NCI-H1694 treated with DMSO at 0.1 percent for 48 hours (cell line): ENCODE results near the gene INTS1.
A peak's percentile ranks its signal among the peaks of the same experiment; 100 is the strongest.
"Not testable (repeated sequence)": the region's sequence is repeated elsewhere in the genome, so short reads cannot be mapped to it uniquely, and the experiment has no call there.

ENCODE experiments used
- DNase-seq: peaks from one replicate; lab custom pipeline; 2025; lab: John Stamatoyannopoulos, UW

INTS1 gene

DNA sequence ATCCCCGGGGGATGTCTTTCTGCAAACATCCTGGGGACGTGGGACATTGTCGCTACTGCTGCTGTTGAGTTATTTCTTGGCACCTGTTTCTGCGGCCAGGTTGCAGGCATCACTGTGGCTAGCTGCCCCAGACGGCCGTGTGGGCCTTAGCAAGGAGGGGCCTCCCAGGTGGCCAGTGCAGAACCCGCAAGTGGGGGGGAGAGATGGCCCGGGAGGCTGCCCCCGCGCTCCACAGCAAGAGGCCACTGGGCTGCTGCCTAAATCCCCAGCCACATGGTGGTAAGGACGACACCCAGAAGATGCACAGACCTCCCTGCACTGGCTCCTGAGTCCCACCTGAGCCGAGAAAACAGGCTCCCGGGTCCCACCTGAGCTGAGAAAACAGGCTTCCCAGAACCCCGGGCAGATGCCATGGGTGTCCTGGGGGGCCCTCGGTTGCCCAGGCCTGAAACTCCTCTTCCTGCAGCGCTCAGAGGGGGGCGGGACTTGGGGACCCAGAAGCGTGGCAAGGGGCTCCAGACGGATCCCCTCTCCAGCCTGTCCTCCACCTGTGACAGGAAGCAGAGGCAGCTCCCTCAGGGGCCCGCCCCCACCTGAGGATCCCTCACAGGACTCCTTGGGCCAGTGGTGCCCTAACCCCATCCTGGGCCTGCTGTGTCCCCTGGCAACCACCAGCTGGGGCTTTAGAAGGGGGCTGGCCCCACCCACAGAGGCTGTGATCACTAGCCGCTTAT, 25.4 kb upstream of the INTS1 start:
- DNase-seq: no peak

DNA sequence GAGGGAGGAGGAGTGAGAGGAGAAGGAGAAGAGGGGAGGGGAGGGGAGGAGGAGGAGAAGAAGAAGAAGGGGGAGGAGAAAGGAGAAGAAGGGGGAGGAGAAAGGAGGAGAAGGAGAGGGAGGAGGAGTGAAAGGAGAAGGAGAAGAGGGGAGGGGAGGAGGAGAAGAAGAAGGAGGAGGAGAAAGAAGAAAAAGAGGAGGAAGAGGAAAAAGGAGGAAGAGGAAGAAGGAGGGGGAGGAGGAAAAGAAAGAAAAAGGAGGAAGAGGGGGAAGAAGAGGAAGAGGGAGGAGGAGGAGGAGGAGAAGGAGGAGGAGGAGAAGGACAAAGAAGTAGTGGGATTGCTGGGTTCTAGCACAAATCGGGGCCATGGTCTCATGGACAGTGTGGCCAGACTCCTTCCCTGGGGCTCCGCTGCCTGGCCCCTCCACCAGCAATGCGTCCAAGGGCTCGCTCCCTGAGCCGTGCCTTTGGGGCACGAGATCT, 22.1 kb upstream of the INTS1 start:
- DNase-seq: no peak

DNA sequence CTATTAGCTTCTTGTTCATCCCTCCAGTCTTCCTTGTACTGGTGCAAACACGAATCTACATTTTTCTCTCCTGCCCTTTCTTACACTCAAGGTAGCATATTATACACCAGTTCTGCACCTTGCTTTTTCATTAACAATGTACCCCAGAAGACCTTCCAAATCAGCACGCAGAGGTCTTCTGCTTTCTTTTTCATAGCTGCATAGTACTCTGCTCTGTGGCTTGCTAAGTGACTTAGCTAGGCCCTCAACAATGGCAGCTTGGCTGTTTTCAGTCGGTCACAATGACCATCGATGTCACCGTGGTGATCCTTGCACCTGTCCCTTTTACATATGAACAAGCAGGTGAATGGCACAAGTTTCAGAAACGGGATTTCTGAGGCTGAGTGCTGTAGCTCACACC, 21.2 kb upstream of the INTS1 start:
- no peak for DNase-seq

DNA sequence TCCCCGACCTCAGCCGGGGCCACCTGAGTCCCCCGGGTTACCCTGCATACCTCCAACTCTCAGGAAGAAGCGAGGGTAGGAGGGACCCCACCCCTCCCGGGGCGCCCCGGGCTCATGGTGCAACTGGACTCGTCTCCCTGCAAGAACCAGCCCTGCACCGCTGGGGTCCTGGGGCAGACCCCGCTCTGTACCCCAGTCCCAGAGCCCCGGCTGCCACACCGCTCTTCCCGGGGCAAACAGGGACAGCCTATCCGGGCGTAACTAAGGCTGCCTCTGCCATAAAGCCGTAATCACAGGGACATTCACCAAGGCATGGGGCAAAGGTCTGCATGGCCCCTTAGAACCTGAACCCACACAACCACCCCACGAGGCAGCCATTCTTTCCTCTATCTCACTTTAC, 19.7 kb upstream of the INTS1 start:
- DNase-seq: no peak

DNA sequence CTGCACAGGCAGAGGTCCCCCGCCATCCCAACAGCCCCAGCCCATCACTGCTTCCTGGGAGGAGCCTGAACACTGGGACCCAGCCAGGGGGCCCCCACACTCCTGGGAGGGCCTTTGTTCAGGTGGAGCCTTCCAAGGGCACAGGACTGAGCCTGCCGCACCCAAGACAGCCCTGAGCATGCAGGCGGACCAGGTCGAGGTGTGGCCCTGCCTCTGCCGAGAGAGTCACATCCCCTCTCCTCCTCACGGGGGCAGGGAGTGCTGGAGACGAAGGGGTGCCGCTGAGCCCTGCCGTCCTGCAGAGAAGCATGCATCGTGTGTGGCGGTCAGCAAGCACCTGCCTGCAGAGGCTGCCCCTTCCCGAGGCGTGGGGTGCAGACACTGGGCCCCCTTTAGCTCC, 19.0 kb upstream of the INTS1 start:
- DNase-seq: no peak

DNA sequence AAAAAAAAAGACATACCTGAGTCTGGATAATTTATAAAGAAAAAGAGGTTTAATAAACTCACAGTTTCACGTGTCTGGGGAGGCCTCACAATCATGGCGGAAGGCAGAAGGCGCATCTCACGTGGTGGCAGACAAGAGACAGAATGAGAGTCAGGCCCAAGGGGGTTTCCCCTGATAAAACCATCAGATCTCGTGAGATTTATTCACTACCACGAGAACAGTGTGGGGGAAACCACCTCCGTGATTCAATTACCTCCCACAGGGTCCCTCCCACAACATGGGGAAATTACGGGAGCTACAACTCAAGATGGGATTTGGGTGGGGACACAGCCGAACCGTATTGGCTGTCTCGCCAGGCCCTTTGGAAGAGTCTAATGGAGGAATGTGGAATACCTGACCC, 17.3 kb upstream of the INTS1 start:
- DNase-seq: no peak

DNA sequence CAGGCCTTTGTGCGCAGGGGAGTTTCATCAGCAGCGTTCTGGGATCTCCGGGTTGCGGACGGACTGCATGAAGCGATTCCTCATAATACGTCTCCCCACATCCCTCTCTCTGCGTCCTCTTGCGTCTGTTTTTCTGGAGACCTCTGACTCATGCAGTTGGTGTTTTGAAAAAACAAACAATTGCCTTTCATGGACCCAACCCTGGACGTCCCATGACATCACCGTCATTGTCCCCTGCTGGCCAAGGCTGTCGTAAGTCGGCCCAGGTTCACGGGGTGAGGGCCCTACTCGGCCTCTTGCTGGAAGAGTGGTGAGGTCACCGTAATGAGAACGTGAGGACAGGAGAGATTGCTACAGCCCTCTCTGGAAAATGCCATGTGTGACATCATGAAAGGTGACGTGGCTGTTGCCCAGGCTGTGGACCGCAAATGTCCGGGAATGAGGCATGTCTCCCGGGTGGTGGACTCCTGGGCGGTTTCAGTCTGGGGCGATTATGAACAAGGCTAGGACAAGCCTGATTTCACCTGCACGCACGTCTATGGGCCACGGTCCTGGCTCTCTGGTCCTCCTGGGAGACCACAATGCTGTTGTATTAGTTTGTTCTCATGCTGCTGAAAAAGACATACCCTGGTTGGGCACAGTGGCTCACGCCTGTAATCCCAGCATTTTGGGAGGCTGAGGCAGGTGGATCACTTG, 16.5 kb upstream of the INTS1 start:
- DNase-seq: no peak

DNA sequence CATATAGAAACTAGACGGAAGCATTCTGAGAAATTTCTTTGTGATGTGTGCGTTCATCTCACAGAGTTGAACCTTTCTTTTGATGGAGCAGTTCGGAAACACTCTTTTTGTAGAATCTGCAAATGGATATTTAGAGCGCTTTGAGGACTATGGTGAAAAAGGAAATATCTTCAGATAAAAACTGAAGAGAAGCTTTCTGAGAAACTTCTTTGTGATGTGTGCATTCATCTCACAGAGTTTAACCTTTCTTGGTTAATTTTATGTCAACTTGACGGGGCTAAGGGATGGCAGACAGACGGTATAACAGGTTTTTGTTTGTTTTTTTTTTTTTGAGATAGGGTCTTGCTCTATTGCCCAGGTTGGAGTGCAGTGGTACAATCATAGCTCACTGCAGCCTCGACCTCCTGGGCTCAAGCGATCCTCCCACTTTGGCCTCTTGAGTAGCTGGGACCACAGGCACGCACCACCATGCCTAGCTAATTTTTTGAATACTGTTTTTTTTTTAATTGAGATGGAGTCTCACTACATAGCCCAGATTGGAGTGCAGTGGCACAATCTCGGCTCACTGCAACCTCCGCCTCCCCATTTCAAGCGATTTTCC, 15.2 kb upstream of the INTS1 start:
- not testable (repeated sequence) for DNase-seq

DNA sequence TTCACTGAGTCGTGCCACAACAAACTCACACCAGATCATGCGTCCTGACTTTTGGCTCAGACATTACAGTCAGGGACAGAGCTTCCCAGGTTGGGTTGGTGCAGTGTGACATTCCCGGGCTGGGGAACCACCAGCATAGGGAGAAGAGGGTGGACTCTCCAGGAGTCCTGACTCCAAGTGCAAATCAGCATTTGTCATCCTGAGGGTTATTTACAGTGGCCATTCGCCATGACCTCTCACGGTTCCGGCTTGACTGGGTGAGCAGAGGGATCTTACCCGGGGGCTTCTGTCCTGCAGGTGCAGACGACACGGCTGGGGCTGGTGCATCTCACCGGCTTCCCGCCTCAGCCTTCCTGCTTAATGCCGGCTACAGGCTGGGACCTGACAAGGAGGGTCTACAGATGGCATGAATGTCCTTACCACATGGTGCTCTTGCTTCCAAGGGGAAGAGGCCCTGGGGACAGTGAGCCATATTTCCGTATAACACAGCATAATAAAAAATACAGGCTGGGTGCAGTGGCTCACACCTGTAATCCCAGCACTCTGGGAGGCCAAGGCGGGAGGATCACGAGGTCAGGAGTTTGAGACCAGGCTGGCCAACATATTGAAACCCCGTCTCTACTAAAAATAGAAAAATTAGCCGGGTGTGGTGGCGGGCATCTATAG, 12.5 kb upstream of the INTS1 start:
- peak; percentile 26 for DNase-seq

DNA sequence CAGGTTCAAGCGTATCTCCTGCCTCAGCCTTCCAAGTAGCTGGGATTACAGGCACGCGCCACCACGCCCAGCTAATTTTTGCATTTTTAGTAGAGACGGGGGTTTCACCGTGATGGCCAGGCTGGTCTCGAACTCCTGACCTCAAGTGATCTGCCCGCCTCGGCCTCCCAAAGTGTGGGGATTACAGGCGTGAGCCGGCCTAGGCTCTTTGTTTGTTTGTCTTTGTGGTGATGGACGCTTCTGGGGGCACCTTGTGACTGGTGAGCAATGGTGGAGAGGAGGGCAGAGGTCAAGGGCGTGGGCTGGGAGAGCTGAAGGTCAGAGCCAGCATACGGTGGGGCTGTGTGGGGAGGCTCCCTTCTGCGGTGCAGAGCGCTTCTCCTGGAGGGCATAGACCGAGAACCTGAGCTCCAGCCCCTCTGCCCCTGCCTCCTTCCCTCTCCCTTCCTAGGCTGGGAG, 11.3 kb upstream of the INTS1 start:
- DNase-seq: not testable (repeated sequence)

DNA sequence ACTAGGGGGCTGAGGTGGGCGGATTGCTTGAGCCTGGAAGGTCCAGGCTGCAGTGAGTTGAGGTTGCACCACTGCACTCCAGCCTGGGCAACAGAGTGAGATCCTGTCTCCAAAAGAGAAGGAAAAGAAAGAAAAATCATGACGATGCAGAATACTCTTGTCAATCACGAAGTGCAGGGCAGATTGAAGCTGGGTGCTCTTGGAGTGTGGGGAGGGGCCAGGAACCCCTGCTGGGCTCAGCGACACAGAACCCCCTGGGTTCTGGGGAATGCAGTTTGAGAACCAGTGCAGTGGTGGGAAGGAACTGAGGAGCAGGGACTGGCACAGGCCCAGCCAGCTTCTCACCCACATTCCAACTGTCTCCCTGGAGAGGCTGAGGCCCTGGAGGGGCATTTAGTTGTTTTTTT, 10.8 kb upstream of the INTS1 start:
- DNase-seq: no peak

DNA sequence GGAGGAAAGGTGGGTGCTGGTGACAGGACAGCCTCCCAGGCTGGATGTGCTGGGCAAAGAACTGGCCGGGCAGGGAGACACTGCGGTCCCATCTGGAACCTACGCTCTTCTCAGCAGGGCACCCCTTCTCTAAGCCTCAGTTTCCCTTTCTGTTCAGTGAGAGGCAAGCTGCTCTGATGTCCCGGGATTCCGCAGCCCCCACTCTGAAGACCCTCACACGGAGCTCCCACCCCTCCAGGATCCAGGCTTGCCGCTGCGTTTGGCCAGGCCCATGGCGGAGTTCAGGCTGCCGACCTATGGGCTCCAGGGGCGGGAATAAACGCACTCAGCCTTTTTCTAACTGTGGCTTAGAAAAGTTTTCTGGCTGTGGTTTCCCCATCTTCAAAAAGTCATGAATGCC, 10.2 kb upstream of the INTS1 start:
- no peak for DNase-seq

DNA sequence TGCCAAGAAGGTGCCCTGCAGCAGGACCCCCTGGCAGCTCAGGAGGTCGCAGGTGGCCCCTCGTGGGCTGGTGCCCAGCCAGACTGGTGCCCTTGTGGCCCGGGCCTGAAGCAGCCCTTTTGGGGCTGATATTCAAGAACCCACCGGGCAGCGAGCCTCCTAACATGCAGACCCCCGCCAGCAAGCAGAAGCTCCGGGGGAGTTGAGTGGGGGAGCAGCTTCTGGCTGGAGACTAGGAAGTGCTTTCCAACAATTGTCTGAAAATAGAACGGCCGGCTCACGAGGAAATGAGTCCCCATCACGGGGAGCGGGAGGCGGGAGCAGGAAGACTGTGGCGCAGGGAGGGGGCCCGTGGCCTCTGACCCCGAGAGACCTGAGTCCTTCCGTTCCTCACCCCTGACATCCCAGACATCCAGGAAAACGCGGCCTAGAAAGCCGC, 9.5 kb upstream of the INTS1 start:
- no peak for DNase-seq

DNA sequence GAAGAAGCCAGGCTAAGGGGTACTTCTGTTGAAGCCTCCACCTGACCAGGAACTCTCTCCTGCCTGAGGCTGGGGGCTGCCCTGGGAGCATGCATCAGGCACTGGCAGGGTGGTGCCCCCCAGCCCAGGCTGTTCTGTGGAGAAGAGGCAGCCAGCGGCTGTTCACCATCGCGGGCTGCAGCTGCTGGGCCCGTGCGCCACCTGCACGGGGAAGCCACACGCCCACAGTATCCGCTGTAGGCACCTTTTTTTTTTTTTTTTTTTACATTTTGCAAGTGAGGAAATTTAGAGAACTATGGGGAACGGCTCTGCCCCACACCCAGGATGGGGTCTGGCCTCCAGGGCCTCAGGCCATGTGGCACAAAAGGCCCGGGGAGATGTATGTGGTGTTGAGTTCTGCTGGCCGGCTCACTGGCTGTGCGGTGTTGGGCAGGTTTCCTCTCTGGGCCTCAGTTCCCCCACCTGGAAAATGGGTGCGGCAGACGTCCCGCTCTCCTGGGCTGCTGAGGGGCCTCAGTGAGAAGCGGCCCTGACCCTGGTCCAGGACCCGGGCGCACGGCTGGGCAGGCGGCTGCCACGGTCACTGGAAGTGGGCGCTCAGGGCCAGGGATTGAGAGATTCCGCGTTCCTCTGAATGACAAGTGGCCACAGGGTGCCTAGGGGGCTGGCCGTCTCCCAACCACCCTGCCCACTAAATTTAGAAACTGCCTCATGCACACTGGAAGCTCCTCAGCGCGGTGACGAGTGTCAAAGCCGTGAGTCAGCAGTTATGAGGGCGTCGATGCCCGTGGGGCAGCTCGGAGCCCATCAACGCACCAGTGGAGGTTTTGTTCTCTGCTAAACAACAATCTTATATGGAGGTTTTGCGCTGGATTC, 8.8 kb upstream of the INTS1 start:
- DNase-seq: no peak

DNA sequence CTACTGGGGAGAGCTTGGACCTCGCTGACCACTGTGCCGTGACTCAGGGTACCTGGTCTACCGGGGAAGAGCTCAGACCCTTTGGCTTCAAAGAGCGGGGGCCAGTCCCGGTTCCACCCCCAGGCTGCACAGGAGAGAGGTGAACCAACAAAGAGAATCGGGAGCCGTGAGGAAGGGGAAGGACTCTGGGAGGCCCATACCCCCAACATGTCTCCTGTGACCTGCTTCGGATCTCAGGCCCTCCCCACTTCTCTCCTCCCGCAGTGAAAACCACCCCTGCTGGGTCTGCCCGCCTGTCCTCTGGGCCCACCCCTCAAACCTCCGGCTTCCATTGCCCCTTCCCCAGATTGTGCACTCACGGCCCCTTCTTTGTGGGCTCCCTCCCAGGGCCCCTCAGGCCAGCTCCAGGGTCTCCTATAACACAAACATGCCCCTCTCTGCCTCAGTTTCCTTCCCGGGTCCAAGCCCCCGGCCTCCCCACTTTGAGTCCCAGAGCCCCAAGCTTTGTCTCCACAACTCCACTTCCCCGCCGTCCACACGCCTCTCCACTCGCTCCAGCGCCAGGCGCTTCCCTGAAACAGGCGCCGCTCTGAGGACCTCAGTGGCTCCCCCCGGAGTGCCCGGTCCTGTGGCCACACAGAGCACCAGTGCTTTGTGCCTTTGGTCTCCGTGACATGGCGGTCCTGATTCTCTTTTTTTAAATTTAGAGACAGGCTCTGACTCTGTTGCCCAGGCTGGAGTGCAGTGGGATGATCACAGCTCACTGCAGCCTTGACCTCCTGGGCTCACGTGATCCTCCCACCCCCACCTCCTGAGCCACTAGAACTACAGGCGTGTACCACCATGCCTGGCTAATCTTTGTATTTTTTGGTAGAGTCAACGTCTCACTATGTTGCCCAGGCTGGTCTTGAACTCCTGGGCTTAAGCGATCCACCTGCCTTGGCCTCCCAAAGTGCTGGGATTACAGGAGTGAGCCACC, 7.5 kb upstream of the INTS1 start:
- DNase-seq: no peak

DNA sequence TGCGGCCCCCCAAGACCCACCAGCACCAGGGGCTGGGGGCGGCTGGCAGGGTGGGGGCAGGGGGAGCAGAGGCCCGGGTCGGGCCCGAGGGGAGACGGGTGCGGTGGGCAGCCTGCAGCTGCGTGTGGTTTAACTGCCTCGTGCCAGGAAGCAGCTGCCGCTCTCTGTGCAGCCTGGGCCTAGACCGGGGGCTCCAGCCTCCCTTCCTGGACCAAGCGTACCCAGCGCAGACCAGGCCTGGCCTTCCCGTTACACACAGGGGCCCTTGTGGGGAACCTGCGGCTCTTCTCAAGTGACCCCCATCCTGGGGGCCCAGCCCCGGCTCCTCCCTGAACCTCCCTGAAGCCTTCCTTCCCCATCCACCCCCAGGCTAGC, 6.6 kb upstream of the INTS1 start:
- no peak for DNase-seq

DNA sequence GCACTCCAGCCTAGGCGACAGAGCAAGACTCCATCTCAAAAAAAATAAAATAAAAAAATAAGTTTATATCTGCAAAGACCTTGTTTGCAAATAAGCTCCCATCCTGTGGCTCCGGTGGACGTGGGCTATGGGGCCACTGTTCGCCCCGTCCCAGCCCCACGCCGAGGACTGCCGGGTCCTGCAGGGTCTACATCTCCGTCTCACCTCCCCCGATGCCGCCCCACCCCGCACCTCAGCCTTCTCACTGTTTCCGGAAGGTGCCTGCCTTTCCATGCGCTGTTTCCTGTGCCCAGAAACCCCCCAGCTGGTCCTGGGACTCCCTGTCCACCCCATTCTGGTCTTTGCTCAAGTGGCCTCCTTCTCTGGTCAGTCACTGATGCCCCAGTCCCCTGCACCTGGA, 5.0 kb upstream of the INTS1 start:
- DNase-seq: no peak

DNA sequence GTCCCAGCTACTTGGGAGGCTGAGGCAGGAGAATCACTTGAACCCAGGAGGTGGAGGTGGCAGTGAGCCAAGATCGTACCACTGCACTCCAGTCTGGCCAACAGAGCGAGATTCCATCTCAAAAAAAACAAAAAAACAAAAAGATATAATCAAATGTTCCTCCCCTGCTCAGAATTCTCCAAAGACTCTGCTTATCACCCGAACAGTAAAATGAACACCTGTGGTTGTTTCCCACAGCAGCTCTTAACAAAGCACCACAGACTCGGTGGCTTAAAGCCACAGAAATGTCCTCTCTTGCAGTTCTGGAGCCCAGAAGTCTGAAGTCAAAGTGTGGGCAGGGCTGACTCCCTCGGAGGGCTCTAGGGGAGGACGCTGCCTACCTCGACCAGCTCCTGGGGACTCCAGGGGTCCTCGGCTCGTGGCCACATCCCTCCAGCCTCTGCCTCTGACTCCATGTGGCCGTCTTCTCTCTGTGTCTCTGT, 4.1 kb upstream of the INTS1 start:
- DNase-seq: no peak

DNA sequence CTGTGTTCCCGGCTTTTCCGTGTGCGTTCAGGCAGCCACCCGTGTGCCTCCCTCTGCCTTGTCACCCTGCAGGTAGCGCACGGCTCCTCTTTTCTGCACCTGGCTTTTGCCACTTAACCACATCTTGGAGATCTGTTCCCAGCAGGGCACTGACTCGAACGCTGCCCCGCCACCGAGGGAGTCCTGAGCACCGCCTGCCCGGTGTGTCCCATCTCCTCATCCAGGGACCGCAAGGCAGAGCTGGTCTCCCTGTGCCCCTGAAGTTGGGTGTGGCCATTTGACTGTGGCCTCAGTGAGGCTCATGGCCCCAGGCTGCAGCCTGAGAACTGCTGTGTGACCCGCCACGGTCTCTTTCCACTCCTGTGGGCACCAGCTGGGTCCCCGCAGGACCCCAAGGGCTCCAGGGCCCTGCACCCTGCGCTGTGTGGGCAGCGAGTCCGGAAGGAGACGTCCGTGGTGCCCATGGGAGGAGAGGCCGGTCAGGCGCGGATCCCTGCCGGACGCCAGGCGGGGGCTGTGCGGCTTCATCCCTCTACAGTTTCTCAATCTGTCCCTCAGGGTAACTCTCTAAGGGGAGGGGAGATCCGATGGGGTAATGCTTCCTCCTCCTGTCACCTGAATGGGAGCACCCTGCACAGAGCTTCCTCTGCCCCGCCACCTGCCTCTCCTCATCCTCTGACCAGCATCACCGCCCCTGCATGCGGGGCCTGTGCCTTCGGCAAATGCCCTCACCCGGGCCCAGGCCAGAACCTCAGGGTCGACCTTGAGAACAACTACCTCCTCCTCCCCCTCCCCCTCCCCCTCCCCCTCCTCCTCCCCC, 1.8 kb upstream of the INTS1 start:
- DNase-seq: no peak
